H1 (cell line): ENCODE measurements around the gene HAND1. TPM values are rescaled to one million over a fixed set of nuclear protein-coding genes. Genes with fewer than 3 reads are reported as not detected.

Experiments
- ATF3 ChIP-seq: IDR thresholded peaks from 2 replicates; pipeline ENCODE4 v1.6.1; 2011; ENCODE audit warnings: low read depth, mild to moderate bottlenecking, low read length; ENCODE audit not compliant: insufficient read depth
- BCL11A ChIP-seq, 2 experiments: IDR thresholded peaks; one replicate each; pipeline ENCODE4 v1.6.1; 2011; ENCODE audit warnings: low read depth in 2 of 2, low read length in 2 of 2, mild to moderate bottlenecking in 2 of 2
- CBX8 ChIP-seq: fragments of 300-800, 300-1000 bp; sonication (generic); IDR thresholded peaks from 2 replicates; pipeline ENCODE4 v1.7.1; 2016; ENCODE audit warnings: low read depth, low read length, borderline replicate concordance
- CHD1 ChIP-seq: IDR thresholded peaks from 2 replicates; pipeline ENCODE4 v1.6.1; 2012; ENCODE audit warnings: low read depth, low read length, improper control_type of control experiment
- GABPA ChIP-seq: IDR thresholded peaks from 2 replicates; pipeline ENCODE4 v1.6.1; 2011; ENCODE audit warnings: mild to moderate bottlenecking, low read length, moderate library complexity, borderline replicate concordance; ENCODE audit not compliant: insufficient read depth
- HDAC2 ChIP-seq, 2 experiments: fragments of 300-600 bp in 1 of 2; sonication (generic) in 1 of 2; IDR thresholded peaks; 2 replicates each; pipeline ENCODE4 v1.6.1; 2011 to 2012; ENCODE audit warnings: low read depth in 2 of 2, low read length in 2 of 2, mild to moderate bottlenecking in 2 of 2, moderate library complexity in 2 of 2, borderline replicate concordance in 1 of 2, inconsistent platforms in 1 of 2
- HDAC6 ChIP-seq: IDR thresholded peaks from one replicate; pipeline ENCODE4 v1.7.1; 2012; ENCODE audit warnings: low read depth, mild to moderate bottlenecking, inconsistent platforms, low read length, moderate library complexity
- JUND ChIP-seq: IDR thresholded peaks from 2 replicates; pipeline ENCODE4 v1.6.1; 2011; ENCODE audit warnings: mild to moderate bottlenecking, improper control_type of control experiment, low read length
- KDM1A ChIP-seq: fragments of 200-600, 300-600 bp; sonication (generic); IDR thresholded peaks from 2 replicates; pipeline ENCODE4 v1.7.1; 2016; ENCODE audit warnings: mild to moderate bottlenecking, low read length, borderline replicate concordance
- KDM4A ChIP-seq: IDR thresholded peaks from one replicate; pipeline ENCODE4 v1.7.1; 2012; ENCODE audit warnings: low read depth, mild to moderate bottlenecking, moderate library complexity, low read length, inconsistent platforms; ENCODE audit not compliant: severe bottlenecking
- SIX5 ChIP-seq: IDR thresholded peaks from 2 replicates; pipeline ENCODE4 v1.6.1; 2011; ENCODE audit warnings: mild to moderate bottlenecking, low read depth, low read length
- TAF1 ChIP-seq: IDR thresholded peaks from 2 replicates; pipeline ENCODE4 v1.6.1; 2011; ENCODE audit warnings: mild to moderate bottlenecking, low read depth, low read length
- TAF7 ChIP-seq: optimal IDR thresholded peaks from 2 replicates; pipeline ENCODE3; 2011; ENCODE audit warnings: low read depth, mild to moderate bottlenecking, inconsistent platforms, low read length, moderate library complexity, borderline replicate concordance
- ZNF274 ChIP-seq: IDR thresholded peaks from 2 replicates; pipeline ENCODE4 v1.7.0; 2012; ENCODE audit warnings: low read length, borderline replicate concordance; ENCODE audit errors: extremely low read depth
- polyA plus RNA-seq, 7 experiments: library from polyadenylated mRNA; depleted of rRNA in 3 of 7; stranded (reverse) in 5 of 7; unstranded in 2 of 7; fragments of >200 nt in 5 of 7; fragments of 200-250 nt in 2 of 7; gene quantifications; 1 replicate in 5 of 7; 2 replicates in 1 of 7; 4 replicates in 1 of 7; pipeline versions ENCODE4 v1.2.1 to v1.2.3, GENCODE V29; 2011 to 2013; ENCODE audit warnings: missing spikeins in 2 of 7, mixed read lengths in 2 of 7
- total RNA-seq: library from RNA; stranded (reverse); fragmentation: NEBNext Ultra II Directional; extraction: Animal tissue kit (Norgen Biotek cat#: 25700); gene quantifications from 2 replicates; pipeline ENCODE4 v1.2.1, GENCODE V29; 2021

HAND1 gene
- total and polyA plus RNA-seq, 2 of the 8 experiments (the other 6 are each of a cell fraction or from before 2014, with no cell fraction given), result 0.06 TPM; not detected in 1

- TF ChIP-seq ATF3 (no peak), GABPA (0 out of 2 replicates have a peak, but pooled peaks have one; percentile 33), ZNF274 (no peak), JUND (no peak), CBX8 (no peak), KDM4A (no peak), HDAC6 (no peak), HDAC2 (IDR thresholded peaks at IDR 0.05; ENCODE audit: borderline replicate concordance in 1 of 2, low read depth in 2 of 2, low read length in 2 of 2) (no peak), TAF7 (no peak), SIX5 (no peak), TAF1 (no peak), CHD1 (no peak), BCL11A (IDR thresholded peaks at IDR 0.05; ENCODE audit: low read depth in 2 of 2, low read length in 2 of 2) (no peak), KDM1A (no peak)
These were observed 10.2 kb downstream of the HAND1 start (continued) for GRCh38 chr5:154467655-154468354.
